Neutrophil (primary cell): Measurements from ENCODE around the gene PTPRN2.

ENCODE experiments used
- H3K27ac ChIP-seq: fragments of 200-600 bp; sonication (generic); 2 replicates; pipeline ENCODE4 v1.5.1; 2016; ENCODE audit warnings: mild to moderate bottlenecking, moderate library complexity
- H3K27me3 ChIP-seq: fragments of 200-600 bp; sonication (generic); 2 replicates; pipeline ENCODE4 v1.6.0; 2016; ENCODE audit warnings: mild to moderate bottlenecking
- H3K36me3 ChIP-seq: fragments of 200-600 bp; sonication (generic); 2 replicates; pipeline ENCODE4 v1.5.1; 2017
- H3K4me1 ChIP-seq, 2 experiments: fragments of 200-600 bp in 1 of 2; sonication (generic) in 1 of 2; 1 replicate in 1 of 2; 2 replicates in 1 of 2; pipeline versions ENCODE4 v1.5.1 to v1.6.1; 2013 to 2016; ENCODE audit warnings: low read depth in 1 of 2, low read length in 1 of 2, mild to moderate bottlenecking in 1 of 2, moderate library complexity in 1 of 2; ENCODE audit not compliant: control insufficient read depth in 1 of 2, insufficient read depth in 1 of 2
- H3K4me3 ChIP-seq, 2 experiments: fragments of 200-600 bp in 1 of 2; sonication (generic) in 1 of 2; 1 replicate in 1 of 2; 2 replicates in 1 of 2; pipeline ENCODE4 v1.5.1; 2013 to 2016; ENCODE audit warnings: low read depth in 1 of 2, low read length in 1 of 2, mild to moderate bottlenecking in 1 of 2, moderate library complexity in 1 of 2
- H3K9me3 ChIP-seq: fragments of 200-600 bp; sonication (generic); 2 replicates; pipeline ENCODE4 v1.5.1; 2016
- TF ChIP-seq, protein P1 (sequence below): fragments of 200-600 bp; sonication (generic); IDR thresholded peaks from 2 replicates; pipeline ENCODE4 v1.5.1; 2016; ENCODE audit warnings: antibody characterized with exemption

PTPRN2 gene

DNA sequence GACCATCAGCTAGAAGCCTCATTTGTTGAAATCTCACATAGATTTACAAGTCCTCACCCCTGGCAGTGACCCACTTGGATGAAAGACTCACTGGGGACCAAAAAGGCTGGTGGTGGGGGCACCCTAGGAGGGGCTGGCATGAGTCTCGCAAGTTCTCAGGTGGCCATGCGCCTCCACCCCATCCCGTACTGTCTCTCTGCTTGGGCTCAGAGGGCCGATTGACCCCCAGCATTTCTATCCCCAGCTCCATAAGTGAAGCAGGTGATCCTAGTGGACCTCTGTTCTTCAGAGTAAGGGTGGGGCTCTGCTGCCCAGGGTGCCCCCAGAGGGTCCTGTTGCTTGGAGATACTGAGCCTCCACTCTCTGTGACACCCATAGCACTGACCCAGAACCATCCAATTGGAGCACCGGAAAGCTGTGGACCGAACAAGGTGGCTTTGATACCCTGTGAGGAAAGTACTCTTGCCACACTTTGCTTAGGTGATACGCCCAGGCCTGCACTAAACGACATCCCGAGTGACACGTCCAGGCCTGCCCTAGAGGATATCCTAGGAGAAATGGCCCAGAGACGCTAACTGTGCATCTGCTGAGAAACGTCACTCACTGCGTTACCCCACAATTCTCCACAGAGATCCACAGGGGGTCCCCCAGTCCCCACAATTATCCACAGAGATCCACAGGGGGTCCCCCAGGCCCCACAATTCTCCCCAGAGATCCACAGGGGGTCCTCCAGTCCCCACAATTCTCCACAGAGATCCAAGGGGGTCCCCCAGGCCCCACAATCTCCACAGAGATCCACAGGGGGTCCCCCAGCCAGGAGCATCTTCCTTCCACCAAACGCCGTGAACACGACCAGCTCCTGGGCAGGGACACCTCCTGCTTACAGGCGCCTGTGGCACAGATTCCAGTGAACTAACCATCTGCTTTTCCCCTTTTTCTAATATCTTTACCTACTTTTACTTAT is 262.9 kb downstream of the PTPRN2 start:
- Histone ChIP-seq H3K4me1 (no peaks in the 10 kb centered on the region), H3K9me3 (no peaks in the 10 kb centered on the region), H3K27me3 (no peaks in the 10 kb centered on the region), H3K4me3 (no peak overlapping the region), H3K36me3 (no peaks in the 10 kb centered on the region), H3K27ac (no peak overlapping the region)
- TF ChIP-seq, protein P1, sequence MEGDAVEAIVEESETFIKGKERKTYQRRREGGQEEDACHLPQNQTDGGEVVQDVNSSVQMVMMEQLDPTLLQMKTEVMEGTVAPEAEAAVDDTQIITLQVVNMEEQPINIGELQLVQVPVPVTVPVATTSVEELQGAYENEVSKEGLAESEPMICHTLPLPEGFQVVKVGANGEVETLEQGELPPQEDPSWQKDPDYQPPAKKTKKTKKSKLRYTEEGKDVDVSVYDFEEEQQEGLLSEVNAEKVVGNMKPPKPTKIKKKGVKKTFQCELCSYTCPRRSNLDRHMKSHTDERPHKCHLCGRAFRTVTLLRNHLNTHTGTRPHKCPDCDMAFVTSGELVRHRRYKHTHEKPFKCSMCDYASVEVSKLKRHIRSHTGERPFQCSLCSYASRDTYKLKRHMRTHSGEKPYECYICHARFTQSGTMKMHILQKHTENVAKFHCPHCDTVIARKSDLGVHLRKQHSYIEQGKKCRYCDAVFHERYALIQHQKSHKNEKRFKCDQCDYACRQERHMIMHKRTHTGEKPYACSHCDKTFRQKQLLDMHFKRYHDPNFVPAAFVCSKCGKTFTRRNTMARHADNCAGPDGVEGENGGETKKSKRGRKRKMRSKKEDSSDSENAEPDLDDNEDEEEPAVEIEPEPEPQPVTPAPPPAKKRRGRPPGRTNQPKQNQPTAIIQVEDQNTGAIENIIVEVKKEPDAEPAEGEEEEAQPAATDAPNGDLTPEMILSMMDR: no peak

DNA sequence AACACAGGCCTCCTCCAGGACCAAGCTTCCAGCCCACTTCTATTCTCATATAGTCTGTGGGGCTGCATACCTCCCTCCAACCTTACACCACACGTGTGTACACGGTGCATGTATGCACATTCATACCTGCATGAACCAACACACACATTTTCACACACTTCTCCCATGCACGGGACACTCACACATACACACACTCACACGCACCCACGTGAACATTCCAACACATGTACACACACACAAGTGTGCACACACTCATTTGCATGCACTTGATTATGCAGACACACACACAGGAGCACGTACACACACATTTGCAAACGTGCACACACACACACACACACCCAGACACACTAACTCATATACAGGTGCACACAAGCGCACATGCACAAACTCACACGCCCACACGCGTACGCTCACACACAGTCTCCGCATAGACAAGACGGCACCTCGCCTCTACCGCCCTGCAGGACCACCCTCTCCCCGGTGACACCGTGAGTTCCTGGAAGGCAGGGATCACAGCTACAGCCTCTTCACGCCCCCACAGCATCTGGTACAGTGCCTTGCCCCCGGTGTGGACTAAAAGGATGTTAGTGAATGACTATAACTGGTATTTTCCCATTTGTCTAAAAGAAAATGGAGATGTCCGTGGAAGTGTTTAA is 263.8 kb downstream of the PTPRN2 start:
- H3K36me3 ChIP-seq: no peaks in the 10 kb centered on the region
- H3K4me3 ChIP-seq: no peak overlapping the region
- no peak overlapping the region for H3K27ac ChIP-seq
- TF ChIP-seq, protein P1: no peak
- H3K9me3 ChIP-seq: no peaks in the 10 kb centered on the region
- H3K27me3 ChIP-seq: no peaks in the 10 kb centered on the region
- no peaks in the 10 kb centered on the region for H3K4me1 ChIP-seq

DNA sequence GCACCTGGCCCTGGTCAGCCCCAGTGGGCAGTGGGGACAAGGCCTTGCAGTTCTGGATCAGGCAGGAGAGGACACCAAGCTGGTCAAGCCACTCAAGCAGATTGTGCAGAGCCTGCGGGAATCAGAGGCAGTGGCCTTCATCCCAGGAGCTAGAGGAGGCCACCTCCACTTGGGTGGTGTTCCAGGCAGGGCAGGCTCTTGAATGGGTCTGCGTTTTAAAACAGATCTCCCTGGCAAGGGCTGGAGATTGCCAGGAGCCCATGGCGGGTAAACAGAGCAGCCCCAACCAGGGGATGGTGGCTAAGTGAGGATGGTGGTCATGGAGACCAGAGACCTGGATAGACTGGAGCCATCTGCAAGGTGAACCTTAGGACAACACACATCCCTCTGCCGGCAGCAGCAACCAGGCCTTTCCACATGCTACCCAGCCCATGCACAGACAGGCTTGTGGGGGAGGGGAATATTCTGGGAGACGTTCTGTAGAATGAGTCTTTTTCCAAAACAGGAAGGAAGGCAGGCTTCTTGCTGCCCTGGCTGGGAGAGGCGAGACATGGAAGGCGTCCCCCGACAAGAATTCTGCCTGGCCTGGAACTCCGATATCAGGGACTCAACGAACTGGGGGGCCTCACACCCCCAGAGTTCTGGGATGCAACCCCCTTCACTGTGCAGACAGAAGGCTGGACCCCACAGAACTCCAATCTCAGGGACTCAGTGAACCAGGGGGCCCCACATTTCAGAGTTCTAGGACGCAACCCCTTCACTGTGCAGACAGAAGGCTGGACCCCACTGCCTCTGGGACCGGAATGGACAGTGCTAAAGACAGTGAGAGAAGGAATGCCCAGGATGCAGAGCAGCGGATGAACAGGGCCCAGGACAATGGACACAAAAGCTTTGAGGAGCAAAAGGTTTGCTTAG is 264.8 kb downstream of the PTPRN2 start:
- Histone ChIP-seq H3K27me3 (peaks cover 9% of the 10 kb centered on the region), H3K36me3 (no peaks in the 10 kb centered on the region), H3K4me1 (no peaks in the 10 kb centered on the region), H3K9me3 (no peaks in the 10 kb centered on the region), H3K27ac (no peak overlapping the region), H3K4me3 (no peak overlapping the region)
- TF ChIP-seq, protein P1: no peak

DNA sequence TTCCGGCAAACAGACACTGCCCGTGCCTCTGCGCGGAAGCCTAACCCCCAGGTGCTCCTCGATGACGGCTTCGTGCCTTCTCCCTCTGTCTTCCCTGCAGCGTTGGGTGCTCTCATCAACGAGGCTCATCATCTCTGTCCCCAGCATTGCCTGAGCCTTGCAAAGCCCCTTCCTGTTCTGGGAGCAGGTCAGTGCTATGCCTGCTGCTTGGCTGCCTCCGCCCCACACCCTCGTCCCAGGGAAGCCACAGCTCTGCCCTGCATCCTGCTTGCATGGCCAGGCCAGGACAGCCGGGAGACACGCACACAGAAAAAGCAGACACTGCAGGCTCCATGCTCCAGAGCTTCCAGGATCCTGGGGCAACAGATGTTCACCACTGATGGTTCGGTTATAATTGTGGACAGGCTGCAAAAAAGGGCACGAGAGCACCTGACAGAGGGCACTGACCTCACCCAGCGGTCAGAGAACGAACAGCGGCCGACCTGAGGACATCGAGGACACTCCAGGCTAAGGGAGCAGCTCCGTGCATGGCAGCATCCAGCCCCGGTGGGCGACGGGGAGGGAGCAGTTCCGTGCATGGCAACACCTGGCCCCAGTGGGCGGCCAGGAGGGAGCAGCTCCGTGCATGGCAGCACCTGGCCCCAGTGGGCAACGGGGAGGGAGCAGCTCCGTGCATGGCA is 265.5 kb downstream of the PTPRN2 start:
- Histone ChIP-seq H3K27me3 (peaks cover 17% of the 10 kb centered on the region), H3K36me3 (no peaks in the 10 kb centered on the region), H3K4me3 (no peak overlapping the region), H3K4me1 (no peaks in the 10 kb centered on the region), H3K27ac (no peak overlapping the region), H3K9me3 (no peaks in the 10 kb centered on the region)
- TF ChIP-seq, protein P1: no peak
